Measurements from ENCODE around the gene PAPPA. TPM values are rescaled to one million over a fixed set of nuclear protein-coding genes. Genes with fewer than 3 reads are reported as not detected.

Gene PAPPA
- total and polyA plus RNA-seq, 11 donors = 0.23 to 8.5 (median 2.1) TPM

GRCh38 chr9:116275418-116276195 is 122.0 kb downstream of the PAPPA start:
- intact Hi-C loops (cut with DNase I) = no loop called here
- peaks cover 0 to 13% (median 0%) of the 10 kb centered on the region in 12 donors for H3K4me1 ChIP-seq
- no peak for DNase-seq
- H3K27me3 ChIP-seq = no peaks in the 10 kb centered on the region
- H3K9me3 ChIP-seq = no peaks in the 10 kb centered on the region
- WGBS, 4 donors = 53 to 69% (median 64%) methylated on average over 6 of the region's 6 CpGs
- peak in 1 of 4 donors; percentile 68 for ATAC-seq
- H3K36me3 ChIP-seq = no peaks in the 10 kb centered on the region
- H3K27ac ChIP-seq = peak overlapping the region in 1 of 12 donors; percentile 30
- no peak overlapping the region for H3K4me3 ChIP-seq
- no peak for TF ChIP-seq CTCF (IDR thresholded peaks at IDR 0.05)
- no peak for TF ChIP-seq POLR2A (IDR thresholded peaks at IDR 0.05)

DNA sequence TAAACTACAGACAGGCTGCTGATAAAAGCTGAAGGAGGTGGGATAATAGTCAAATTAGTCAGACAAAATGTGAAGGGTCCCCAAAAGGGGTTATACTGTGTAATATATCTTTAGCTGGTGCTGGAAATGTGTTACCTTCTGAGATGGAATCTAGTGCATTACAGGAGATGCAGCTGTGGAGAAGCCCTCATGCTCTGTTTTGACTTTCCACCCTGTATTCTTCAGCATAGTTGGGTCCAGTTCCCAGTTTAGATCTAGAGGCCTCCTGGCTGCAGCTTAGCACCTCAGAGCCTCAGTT is 122.6 kb downstream of the PAPPA start:
- no peaks in the 10 kb centered on the region for H3K36me3 ChIP-seq
- H3K4me1 ChIP-seq = peaks cover 0 to 13% (median 0%) of the 10 kb centered on the region in 12 donors
- no peaks in the 10 kb centered on the region for H3K27me3 ChIP-seq
- DNase-seq = no peak
- peak overlapping the region in 4 of 12 donors; percentile 20 to 40 (median 38) for H3K27ac ChIP-seq
- no peak overlapping the region for H3K4me3 ChIP-seq
- no peak for TF ChIP-seq CTCF (IDR thresholded peaks at IDR 0.05)
- no peak for TF ChIP-seq POLR2A (IDR thresholded peaks at IDR 0.05)
- no peak for ATAC-seq
- intact Hi-C loops (cut with DNase I) = no loop called here
- no peaks in the 10 kb centered on the region for H3K9me3 ChIP-seq

DNA sequence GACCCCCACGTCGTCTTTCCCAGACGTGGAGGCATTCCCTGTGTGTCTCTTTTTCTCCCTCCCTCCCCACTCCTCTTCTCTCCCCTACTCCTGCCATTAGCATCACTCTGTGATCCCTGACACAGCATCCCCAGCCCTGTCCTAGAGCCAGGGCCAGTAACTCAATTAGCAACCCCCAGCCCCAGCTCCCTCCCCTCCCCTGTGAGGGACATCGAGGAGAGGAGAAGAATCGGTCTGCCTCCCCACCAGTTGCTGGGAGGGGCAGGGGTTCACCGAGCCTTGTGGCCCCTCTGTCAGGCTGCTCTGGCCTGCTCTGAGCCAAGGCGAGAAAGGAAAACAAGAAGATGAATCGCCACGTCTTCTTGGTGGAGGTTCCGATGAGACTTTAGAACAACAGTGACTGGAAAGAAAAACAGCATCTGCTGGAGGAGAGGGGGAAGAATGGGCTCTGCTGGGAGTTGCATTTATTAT is 123.1 kb downstream of the PAPPA start:
- Histone ChIP-seq H3K36me3 (no peaks in the 10 kb centered on the region), H3K27me3 (no peaks in the 10 kb centered on the region), H3K9me3 (no peaks in the 10 kb centered on the region), H3K4me3 (no peak overlapping the region), H3K4me1 (peaks cover 0 to 13% (median 0%) of the 10 kb centered on the region in 12 donors), H3K27ac (peak overlapping the region in 5 of 12 donors; percentile 20 to 40 (median 37))
- no peak for DNase-seq
- peak in 1 of 4 donors; percentile 17 for ATAC-seq
- TF ChIP-seq POLR2A (IDR thresholded peaks at IDR 0.05) = no peak
- WGBS, 4 donors = 48 to 53% (median 51%) methylated on average over 10 of the region's 10 CpGs
- intact Hi-C loops (cut with DNase I) = no loop called here

DNA sequence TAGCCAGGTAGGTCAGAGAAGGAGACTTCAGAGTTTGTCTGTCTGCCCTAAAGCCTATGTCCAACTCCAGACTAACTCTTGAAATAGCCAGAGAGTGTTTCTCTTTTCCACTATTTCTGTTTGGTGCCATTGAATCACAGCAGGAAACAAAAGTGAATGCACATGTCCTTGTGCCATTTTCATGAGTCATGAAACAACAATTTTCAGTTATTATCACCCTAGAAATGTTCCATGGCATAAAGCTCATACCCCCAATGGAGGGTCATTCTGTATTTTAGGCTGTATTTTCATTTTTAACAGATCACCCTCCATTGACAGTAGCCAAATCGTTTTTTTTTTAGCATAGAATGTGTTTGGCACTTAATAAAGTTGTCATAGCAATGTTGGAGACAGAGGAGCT is 124.7 kb downstream of the PAPPA start:
- H3K27me3 ChIP-seq = no peaks in the 10 kb centered on the region
- ATAC-seq = no peak
- 43 to 65% (median 60%) methylated on average over 1 of the region's 1 CpG for WGBS, 4 donors
- intact Hi-C loops (cut with DNase I) = no loop called here
- DNase-seq = no peak
- H3K4me1 ChIP-seq = peaks cover 0 to 13% (median 0%) of the 10 kb centered on the region in 12 donors
- H3K9me3 ChIP-seq = no peaks in the 10 kb centered on the region
- TF ChIP-seq CTCF (IDR thresholded peaks at IDR 0.05) (no peak), POLR2A (IDR thresholded peaks at IDR 0.05) (no peak)
- H3K4me3 ChIP-seq = no peak overlapping the region
- H3K36me3 ChIP-seq = no peaks in the 10 kb centered on the region
- H3K27ac ChIP-seq = no peak overlapping the region
